GM12874 (cell line): ENCODE data around the gene CLDN9.

Source experiments
- TF ChIP-seq, protein P1 (sequence below): IDR thresholded peaks from 2 replicates; pipeline ENCODE4 v1.5.1; 2011; ENCODE audit warnings: low read depth, mild to moderate bottlenecking, control low read depth, low read length, moderate library complexity; ENCODE audit not compliant: insufficient read depth

Gene CLDN9

DNA sequence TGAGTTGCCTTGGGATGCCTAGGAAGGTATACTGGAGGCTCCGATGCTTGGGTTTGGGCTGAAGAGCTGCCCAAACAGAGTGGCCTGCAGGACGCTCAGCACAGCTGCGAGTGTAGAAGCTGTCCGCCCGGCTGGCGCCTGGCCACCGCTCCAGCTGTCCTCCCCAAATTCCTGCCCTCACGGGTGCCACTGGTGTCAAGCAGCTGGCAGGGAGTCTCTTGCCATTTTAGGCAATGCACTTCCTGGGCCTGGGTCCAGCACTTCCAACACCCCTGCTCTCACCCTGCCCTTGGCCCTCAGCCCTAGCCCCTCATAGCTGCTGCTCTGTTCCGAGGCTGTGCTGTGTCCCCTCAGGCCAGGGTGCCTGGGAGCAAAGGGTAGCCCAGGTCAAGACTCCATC lies 27.3 kb upstream of the CLDN9 start:
- TF ChIP-seq, protein P1, sequence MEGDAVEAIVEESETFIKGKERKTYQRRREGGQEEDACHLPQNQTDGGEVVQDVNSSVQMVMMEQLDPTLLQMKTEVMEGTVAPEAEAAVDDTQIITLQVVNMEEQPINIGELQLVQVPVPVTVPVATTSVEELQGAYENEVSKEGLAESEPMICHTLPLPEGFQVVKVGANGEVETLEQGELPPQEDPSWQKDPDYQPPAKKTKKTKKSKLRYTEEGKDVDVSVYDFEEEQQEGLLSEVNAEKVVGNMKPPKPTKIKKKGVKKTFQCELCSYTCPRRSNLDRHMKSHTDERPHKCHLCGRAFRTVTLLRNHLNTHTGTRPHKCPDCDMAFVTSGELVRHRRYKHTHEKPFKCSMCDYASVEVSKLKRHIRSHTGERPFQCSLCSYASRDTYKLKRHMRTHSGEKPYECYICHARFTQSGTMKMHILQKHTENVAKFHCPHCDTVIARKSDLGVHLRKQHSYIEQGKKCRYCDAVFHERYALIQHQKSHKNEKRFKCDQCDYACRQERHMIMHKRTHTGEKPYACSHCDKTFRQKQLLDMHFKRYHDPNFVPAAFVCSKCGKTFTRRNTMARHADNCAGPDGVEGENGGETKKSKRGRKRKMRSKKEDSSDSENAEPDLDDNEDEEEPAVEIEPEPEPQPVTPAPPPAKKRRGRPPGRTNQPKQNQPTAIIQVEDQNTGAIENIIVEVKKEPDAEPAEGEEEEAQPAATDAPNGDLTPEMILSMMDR: no peak

DNA sequence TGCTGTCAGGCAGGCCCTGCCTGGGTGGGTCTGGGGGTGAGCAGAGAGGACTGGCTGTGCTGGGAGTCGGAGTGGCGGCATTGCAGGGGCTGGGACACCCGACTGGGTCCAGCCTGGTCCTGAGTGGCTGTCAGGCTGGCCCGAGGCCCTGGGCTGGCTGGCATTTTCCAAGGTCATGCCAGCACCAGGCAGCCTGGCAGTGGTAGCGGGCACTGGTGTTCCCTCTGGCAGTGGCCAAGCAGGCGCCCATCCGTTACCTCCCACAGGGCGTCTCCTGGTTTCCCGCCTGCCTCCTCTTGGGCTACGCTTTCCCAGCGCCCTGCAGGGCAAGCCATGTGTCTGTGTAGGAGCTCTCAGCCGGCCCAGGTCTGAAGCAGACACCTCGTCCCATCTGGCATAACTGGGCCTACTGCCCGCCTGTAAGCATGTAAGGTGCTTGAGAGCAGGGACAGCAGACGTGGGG lies 26.8 kb upstream of the CLDN9 start:
- TF ChIP-seq, protein P1: no peak

DNA sequence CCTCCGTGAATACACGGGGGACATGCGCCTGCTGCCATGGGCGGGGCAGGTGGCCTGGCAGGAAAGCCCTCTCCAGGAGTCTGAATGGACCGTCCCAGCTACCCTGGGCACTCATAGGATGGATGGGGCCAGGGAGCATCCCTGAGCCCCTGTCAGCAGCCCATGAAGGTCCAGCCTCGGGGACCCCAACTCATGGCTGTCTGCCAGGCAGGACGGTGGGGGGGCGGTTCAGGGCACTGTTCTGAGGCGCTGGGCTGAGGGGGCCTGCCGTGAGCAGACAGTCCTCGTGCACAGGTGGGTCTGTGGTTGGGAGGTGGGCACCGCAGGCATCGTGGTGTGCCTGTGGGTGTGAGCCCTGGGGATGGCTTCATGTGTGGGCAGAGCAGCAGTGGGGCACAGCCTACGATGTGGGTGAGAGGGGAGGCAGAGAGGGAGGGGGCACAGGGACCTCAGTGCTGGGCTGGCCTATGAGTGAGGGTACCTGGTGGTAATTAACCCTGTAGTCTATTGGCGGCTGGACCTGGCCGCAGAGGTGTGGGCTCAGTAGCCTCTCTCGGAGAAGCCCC lies 26.0 kb upstream of the CLDN9 start:
- TF ChIP-seq, protein P1: no peak

DNA sequence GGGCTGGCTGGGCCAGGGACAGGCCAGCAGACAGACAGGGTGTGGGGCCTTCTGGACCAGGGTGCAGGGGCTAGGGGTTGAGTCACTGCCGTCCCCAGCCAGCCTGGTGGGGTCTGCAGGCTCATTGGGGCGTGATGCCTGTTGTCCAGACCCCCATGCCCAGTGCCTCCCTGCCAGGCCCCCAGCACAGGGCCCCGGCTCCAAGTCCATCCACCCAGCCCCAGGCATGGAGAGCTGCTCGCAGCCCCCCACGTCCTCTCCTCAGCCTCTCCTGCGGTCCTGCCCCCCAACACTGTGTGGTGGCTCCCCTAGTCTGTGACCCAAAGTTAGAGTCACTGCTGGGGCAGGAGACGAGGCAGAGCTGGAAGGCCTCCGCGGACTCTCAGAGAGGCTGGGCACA lies 25.4 kb upstream of the CLDN9 start:
- TF ChIP-seq, protein P1: no peak

DNA sequence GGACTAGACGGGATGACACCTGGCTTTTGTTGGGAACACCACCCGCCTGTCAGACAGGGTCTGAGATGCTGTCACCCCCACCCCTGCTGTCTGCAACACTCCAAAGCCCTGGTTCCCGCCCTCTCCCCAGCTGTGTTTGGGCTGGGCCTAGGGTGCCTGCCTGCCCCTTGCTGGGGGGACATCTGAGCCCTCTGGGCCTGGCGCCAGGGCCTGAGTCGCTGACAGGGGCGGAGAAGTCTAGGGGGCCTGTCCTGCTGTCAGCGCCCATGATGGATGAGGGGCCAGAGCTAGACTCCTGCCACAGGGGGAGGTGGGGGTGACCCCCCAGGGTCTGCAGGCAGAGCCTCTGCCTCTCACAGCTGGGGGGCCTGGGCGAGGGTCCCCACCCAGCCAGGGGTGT lies 24.9 kb upstream of the CLDN9 start:
- TF ChIP-seq, protein P1: no peak

DNA sequence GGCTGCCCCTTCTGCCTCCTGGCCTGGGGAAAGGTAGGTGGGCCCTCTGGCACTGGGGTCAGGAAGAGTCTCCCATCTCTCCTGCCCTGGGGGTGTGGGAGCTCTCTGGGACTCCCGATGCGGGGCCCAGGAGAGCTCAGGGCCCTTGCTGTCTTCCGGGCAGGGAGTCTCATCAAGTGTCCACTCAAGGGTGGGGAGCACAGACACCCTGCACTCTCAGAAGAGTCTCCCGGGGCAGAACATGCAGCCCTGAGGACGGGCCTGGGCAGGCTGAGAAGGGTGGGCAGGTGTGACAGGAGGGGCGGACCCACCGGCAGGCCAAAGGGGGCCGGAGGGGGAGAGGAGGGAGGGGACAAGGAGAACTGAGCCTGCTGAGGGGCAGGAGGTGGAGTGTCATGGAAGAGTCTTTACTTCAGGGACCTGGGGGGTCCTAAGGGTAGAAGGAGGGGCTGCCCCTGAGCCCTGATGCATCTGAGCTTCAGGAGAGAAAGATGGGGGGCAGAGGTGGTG lies 24.1 kb upstream of the CLDN9 start:
- TF ChIP-seq, protein P1: no peak

DNA sequence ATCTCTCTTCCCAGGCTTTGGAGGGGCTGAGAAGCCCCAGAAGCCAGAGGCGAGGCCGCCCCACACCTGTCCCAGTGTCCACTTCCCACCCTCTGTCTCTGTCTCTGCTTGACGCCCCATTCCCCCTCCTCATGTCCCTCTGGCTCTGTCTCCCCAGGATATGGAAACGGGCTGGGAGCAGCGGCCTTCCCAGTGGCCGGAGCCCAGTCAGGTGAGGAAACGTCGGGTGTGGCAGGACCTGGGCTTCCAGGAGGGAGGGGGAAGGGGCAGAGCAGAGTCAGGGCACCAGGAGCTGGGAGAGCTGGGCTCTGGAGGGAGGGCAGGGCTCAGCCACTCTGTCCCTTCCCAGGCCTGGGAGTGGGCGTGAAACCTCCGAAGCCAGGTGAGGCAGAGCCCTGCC lies 21.8 kb upstream of the CLDN9 start:
- TF ChIP-seq, protein P1: no peak
